ENCODE results near the gene PANX3. TPM values are rescaled to one million over a fixed set of nuclear protein-coding genes. Genes with fewer than 3 reads are reported as not detected.
A peak's percentile ranks its signal among the peaks of the same experiment; 100 is the strongest.

The PANX3 gene
- polyA plus RNA-seq, 4 donors: 0.04 TPM; not detected in 3

GRCh38 chr11:124584681-124585372 lies 26.4 kb upstream of the PANX3 start:
- DNase-seq (no peak), FAIRE-seq (no peak)
- H3K4me1 ChIP-seq (ENCODE audit: control insufficient read depth in 3 of 3, insufficient read depth in 2 of 3, low read depth in 1 of 3, low read length in 2 of 3): no peaks in the 10 kb centered on the region
- 61 to 63% (median 63%) methylated on average over 4 of the region's 4 CpGs for WGBS, 3 donors
- H3K36me3 ChIP-seq (ENCODE audit: control insufficient read depth in 3 of 3, insufficient read depth in 2 of 3, low read depth in 1 of 3, low read length in 3 of 3): no peaks in the 10 kb centered on the region
- H3K27me3 ChIP-seq (ENCODE audit: control insufficient read depth in 3 of 3, insufficient read depth in 3 of 3, low read length in 3 of 3): peaks cover 0 to 5% (median 0%) of the 10 kb centered on the region in 3 donors
- no peaks in the 10 kb centered on the region for H3K9me3 ChIP-seq (ENCODE audit: control insufficient read depth in 2 of 2, insufficient read depth in 1 of 2, low read depth in 1 of 2, low read length in 1 of 2)
- no peak overlapping the region for H3K27ac ChIP-seq (ENCODE audit: low read depth in 1 of 3, low read length in 2 of 3)
- H3K4me3 ChIP-seq (ENCODE audit: low read depth in 1 of 3, low read length in 3 of 3): no peak overlapping the region

- no peak for FAIRE-seq
- peak; percentile 64 to 69 for DNase-seq
- no peaks in the 10 kb centered on the region for H3K4me1 ChIP-seq (ENCODE audit: control insufficient read depth in 3 of 3, insufficient read depth in 2 of 3, low read depth in 1 of 3, low read length in 2 of 3)
- 37 to 46% (median 41%) methylated on average over 3 of the region's 3 CpGs for WGBS, 3 donors
- H3K4me3 ChIP-seq (ENCODE audit: low read depth in 1 of 3, low read length in 3 of 3): no peak overlapping the region
- no peaks in the 10 kb centered on the region for H3K36me3 ChIP-seq (ENCODE audit: control insufficient read depth in 3 of 3, insufficient read depth in 2 of 3, low read depth in 1 of 3, low read length in 3 of 3)
- peaks cover 0 to 5% (median 0%) of the 10 kb centered on the region in 3 donors for H3K27me3 ChIP-seq (ENCODE audit: control insufficient read depth in 3 of 3, insufficient read depth in 3 of 3, low read length in 3 of 3)
- H3K27ac ChIP-seq (ENCODE audit: low read depth in 1 of 3, low read length in 2 of 3): no peak overlapping the region
- no peaks in the 10 kb centered on the region for H3K9me3 ChIP-seq (ENCODE audit: control insufficient read depth in 2 of 2, insufficient read depth in 1 of 2, low read depth in 1 of 2, low read length in 1 of 2)
Measured at GRCh38 chr11:124586238-124586860, 24.9 kb upstream of the PANX3 start.

GRCh38 chr11:124591430-124591829 lies 19.8 kb upstream of the PANX3 start:
- Histone ChIP-seq H3K27me3 (ENCODE audit: control insufficient read depth in 3 of 3, insufficient read depth in 3 of 3, low read length in 3 of 3) (no peaks in the 10 kb centered on the region), H3K36me3 (ENCODE audit: control insufficient read depth in 3 of 3, insufficient read depth in 2 of 3, low read depth in 1 of 3, low read length in 3 of 3) (no peaks in the 10 kb centered on the region), H3K4me1 (ENCODE audit: control insufficient read depth in 3 of 3, insufficient read depth in 2 of 3, low read depth in 1 of 3, low read length in 2 of 3) (no peaks in the 10 kb centered on the region), H3K4me3 (ENCODE audit: low read depth in 1 of 3, low read length in 3 of 3) (no peak overlapping the region), H3K27ac (ENCODE audit: low read depth in 1 of 3, low read length in 2 of 3) (no peak overlapping the region), H3K9me3 (ENCODE audit: control insufficient read depth in 2 of 2, insufficient read depth in 1 of 2, low read depth in 1 of 2, low read length in 1 of 2) (no peaks in the 10 kb centered on the region)
- no peak for DNase-seq
- no peak for FAIRE-seq
- 77 to 83% (median 79%) methylated on average over 2 of the region's 2 CpGs for WGBS, 3 donors

- Histone ChIP-seq H3K4me1 (ENCODE audit: control insufficient read depth in 3 of 3, insufficient read depth in 2 of 3, low read depth in 1 of 3, low read length in 2 of 3) (no peaks in the 10 kb centered on the region), H3K36me3 (ENCODE audit: control insufficient read depth in 3 of 3, insufficient read depth in 2 of 3, low read depth in 1 of 3, low read length in 3 of 3) (no peaks in the 10 kb centered on the region), H3K9me3 (ENCODE audit: control insufficient read depth in 2 of 2, insufficient read depth in 1 of 2, low read depth in 1 of 2, low read length in 1 of 2) (no peaks in the 10 kb centered on the region), H3K27ac (ENCODE audit: low read depth in 1 of 3, low read length in 2 of 3) (no peak overlapping the region), H3K27me3 (ENCODE audit: control insufficient read depth in 3 of 3, insufficient read depth in 3 of 3, low read length in 3 of 3) (no peaks in the 10 kb centered on the region), H3K4me3 (ENCODE audit: low read depth in 1 of 3, low read length in 3 of 3) (no peak overlapping the region)
- 75 to 88% (median 75%) methylated on average over 6 of the region's 6 CpGs for WGBS, 3 donors
- no peak for FAIRE-seq
- no peak for DNase-seq
Measured at GRCh38 chr11:124592627-124593026, 18.6 kb upstream of the PANX3 start.

- WGBS, 3 donors: 79 to 93% (median 86%) methylated on average over 3 of the region's 3 CpGs
- FAIRE-seq: no peak
Measured at GRCh38 chr11:124595302-124595701, 15.9 kb upstream of the PANX3 start.

GRCh38 chr11:124597626-124598025 lies 13.6 kb upstream of the PANX3 start:
- no peak overlapping the region for H3K4me3 ChIP-seq (ENCODE audit: low read depth in 1 of 3, low read length in 3 of 3)
- FAIRE-seq: no peak

More at GRCh38 chr11:124595302-124595701, 15.9 kb upstream of the PANX3 start:
- no peaks in the 10 kb centered on the region for H3K36me3 ChIP-seq (ENCODE audit: control insufficient read depth in 3 of 3, insufficient read depth in 2 of 3, low read depth in 1 of 3, low read length in 3 of 3)
- no peaks in the 10 kb centered on the region for H3K27me3 ChIP-seq (ENCODE audit: control insufficient read depth in 3 of 3, insufficient read depth in 3 of 3, low read length in 3 of 3)
- no peaks in the 10 kb centered on the region for H3K4me1 ChIP-seq (ENCODE audit: control insufficient read depth in 3 of 3, insufficient read depth in 2 of 3, low read depth in 1 of 3, low read length in 2 of 3)
- H3K27ac ChIP-seq (ENCODE audit: low read depth in 1 of 3, low read length in 2 of 3): no peak overlapping the region
- no peak overlapping the region for H3K4me3 ChIP-seq (ENCODE audit: low read depth in 1 of 3, low read length in 3 of 3)
- no peaks in the 10 kb centered on the region for H3K9me3 ChIP-seq (ENCODE audit: control insufficient read depth in 2 of 2, insufficient read depth in 1 of 2, low read depth in 1 of 2, low read length in 1 of 2)
- DNase-seq: no peak

GRCh38 chr11:124600621-124601320 lies 10.5 kb upstream of the PANX3 start:
- Histone ChIP-seq H3K4me3 (ENCODE audit: low read depth in 1 of 3, low read length in 3 of 3) (no peak overlapping the region), H3K27ac (ENCODE audit: low read depth in 1 of 3, low read length in 2 of 3) (no peak overlapping the region), H3K27me3 (ENCODE audit: control insufficient read depth in 3 of 3, insufficient read depth in 3 of 3, low read length in 3 of 3) (no peaks in the 10 kb centered on the region), H3K9me3 (ENCODE audit: control insufficient read depth in 2 of 2, insufficient read depth in 1 of 2, low read depth in 1 of 2, low read length in 1 of 2) (no peaks in the 10 kb centered on the region), H3K4me1 (ENCODE audit: control insufficient read depth in 3 of 3, insufficient read depth in 2 of 3, low read depth in 1 of 3, low read length in 2 of 3) (no peaks in the 10 kb centered on the region), H3K36me3 (ENCODE audit: control insufficient read depth in 3 of 3, insufficient read depth in 2 of 3, low read depth in 1 of 3, low read length in 3 of 3) (no peaks in the 10 kb centered on the region)
- WGBS, 3 donors: 54 to 69% (median 58%) methylated on average over 5 of the region's 5 CpGs
- no peak for DNase-seq
- FAIRE-seq: no peak

More at GRCh38 chr11:124597626-124598025, 13.6 kb upstream of the PANX3 start:
- Histone ChIP-seq H3K27ac (ENCODE audit: low read depth in 1 of 3, low read length in 2 of 3) (no peak overlapping the region), H3K4me1 (ENCODE audit: control insufficient read depth in 3 of 3, insufficient read depth in 2 of 3, low read depth in 1 of 3, low read length in 2 of 3) (no peaks in the 10 kb centered on the region), H3K27me3 (ENCODE audit: control insufficient read depth in 3 of 3, insufficient read depth in 3 of 3, low read length in 3 of 3) (no peaks in the 10 kb centered on the region), H3K36me3 (ENCODE audit: control insufficient read depth in 3 of 3, insufficient read depth in 2 of 3, low read depth in 1 of 3, low read length in 3 of 3) (no peaks in the 10 kb centered on the region), H3K9me3 (ENCODE audit: control insufficient read depth in 2 of 2, insufficient read depth in 1 of 2, low read depth in 1 of 2, low read length in 1 of 2) (no peaks in the 10 kb centered on the region)
- no peak for DNase-seq

- FAIRE-seq: no peak
- Histone ChIP-seq H3K36me3 (ENCODE audit: control insufficient read depth in 3 of 3, insufficient read depth in 2 of 3, low read depth in 1 of 3, low read length in 3 of 3) (no peaks in the 10 kb centered on the region), H3K4me3 (ENCODE audit: low read depth in 1 of 3, low read length in 3 of 3) (no peak overlapping the region), H3K4me1 (ENCODE audit: control insufficient read depth in 3 of 3, insufficient read depth in 2 of 3, low read depth in 1 of 3, low read length in 2 of 3) (no peaks in the 10 kb centered on the region), H3K9me3 (ENCODE audit: control insufficient read depth in 2 of 2, insufficient read depth in 1 of 2, low read depth in 1 of 2, low read length in 1 of 2) (no peaks in the 10 kb centered on the region), H3K27ac (ENCODE audit: low read depth in 1 of 3, low read length in 2 of 3) (no peak overlapping the region), H3K27me3 (ENCODE audit: control insufficient read depth in 3 of 3, insufficient read depth in 3 of 3, low read length in 3 of 3) (no peaks in the 10 kb centered on the region)
- no peak for DNase-seq
- WGBS, 3 donors: 68 to 88% (median 81%) methylated on average over 3 of the region's 3 CpGs
Measured at GRCh38 chr11:124602193-124602592, 9.0 kb upstream of the PANX3 start.

Measured in small intestine (tissue), 7 donors.